MCF 10A (cell line): ENCODE data around the gene DICER1. TPM values are rescaled to one million over a fixed set of nuclear protein-coding genes. Genes with fewer than 3 reads are reported as not detected.

Source experiments
- BruUV-seq: library from RNA; stranded (reverse); fragments of 400-500 nt; replicated peaks from 2 replicates; lab custom pipeline; 2021; lab: Mats Ljungman, UMichigan
- CTCF ChIA-PET: fragments of 300-600 bp; sonication (Branson Sonifier 250); formaldehyde crosslinking; extraction: SDS; loops from one replicate; lab custom pipeline; 2021; ENCODE audit warnings: antibody characterized with exemption, inconsistent platforms; lab: Yijun Ruan, JAX
- POLR2A ChIA-PET: fragments of 300-600, 350-650 bp; sonication (Branson Sonifier 250); formaldehyde crosslinking; extraction: SDS; loops from one replicate; lab custom pipeline; 2020; ENCODE audit warnings: antibody characterized with exemption, inconsistent platforms; lab: Yijun Ruan, JAX
- DNase-seq: peaks from one replicate; pipeline ENCODE4 v3.0.0-alpha.2; 2018; ENCODE audit not compliant: unreplicated experiment
- H3K27ac Mint-ChIP-seq: one replicate; pipeline ENCODE4 v1.8.0; 2022; ENCODE audit warnings: mild to moderate bottlenecking, low read depth, mixed read lengths; ENCODE audit not compliant: unreplicated experiment
- H3K27me3 Mint-ChIP-seq: one replicate; pipeline ENCODE4 v1.8.0; 2022; ENCODE audit warnings: mixed read lengths; ENCODE audit not compliant: insufficient read depth, unreplicated experiment
- H3K36me3 Mint-ChIP-seq: one replicate; pipeline ENCODE4 v1.8.0; 2022; ENCODE audit warnings: mild to moderate bottlenecking, moderate library complexity, mixed read lengths; ENCODE audit not compliant: insufficient read depth, unreplicated experiment
- H3K4me1 Mint-ChIP-seq: one replicate; pipeline ENCODE4 v1.8.0; 2022; ENCODE audit warnings: mixed read lengths; ENCODE audit not compliant: insufficient read depth, unreplicated experiment
- H3K4me3 Mint-ChIP-seq: one replicate; pipeline ENCODE4 v1.8.0; 2022; ENCODE audit warnings: mild to moderate bottlenecking, moderate library complexity, mixed read lengths; ENCODE audit not compliant: unreplicated experiment
- H3K9me3 Mint-ChIP-seq: one replicate; pipeline ENCODE4 v1.8.0; 2022; ENCODE audit warnings: mixed read lengths; ENCODE audit not compliant: unreplicated experiment
- intact Hi-C: fragments of 100-400 bp; cut with micrococcal nuclease; formaldehyde crosslinking; loops from 2 replicates; pipeline ENCODE4 v1.14.1; 2022
- total RNA-seq: library from RNA; stranded (reverse); gene quantifications from 2 replicates; pipeline ENCODE4 v1.2.3, GENCODE V29; 2022
- TF ChIP-seq, protein P1 (sequence below): fragments of 200-600 bp; IDR thresholded peaks from one replicate; pipeline ENCODE4 v1.8.0; 2022; ENCODE audit warnings: antibody characterized with exemption, mild to moderate bottlenecking; ENCODE audit not compliant: unreplicated experiment

The DICER1 gene
- total RNA-seq, 1 experiment from 2014 or later, result 35.6 TPM

DNA sequence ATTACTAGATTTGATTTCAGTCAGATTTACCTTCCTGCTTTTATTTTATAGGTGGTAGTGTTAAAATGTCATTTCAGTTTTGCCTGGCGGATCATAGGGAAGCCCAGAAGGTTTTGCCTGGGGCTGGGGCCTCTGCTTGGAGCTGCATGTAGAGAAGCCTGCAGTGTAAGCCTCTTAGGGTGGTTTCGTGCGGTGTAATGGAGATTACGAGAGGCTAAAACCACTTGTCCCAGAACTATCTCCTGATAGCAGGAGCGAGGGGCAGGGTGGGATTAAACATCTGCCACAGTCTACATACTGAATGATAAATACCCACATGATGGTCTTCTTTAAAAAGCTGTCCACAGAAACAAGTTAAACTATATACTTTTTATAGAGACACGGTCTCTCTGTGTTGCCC is 35.0 kb upstream of the DICER1 start:
- BruUV-seq, result no TSS peak
- H3K4me1 Mint-ChIP-seq, result no peaks in the 10 kb centered on the region
- ChIA-PET POLR2A (no interaction called here), CTCF (no interaction called here)
- DNase-seq, result no peak
- H3K27me3 Mint-ChIP-seq, result no peaks in the 10 kb centered on the region
- peaks cover 10% of the 10 kb centered on the region for H3K9me3 Mint-ChIP-seq
- H3K4me3 Mint-ChIP-seq, result no peak overlapping the region
- no peak overlapping the region for H3K27ac Mint-ChIP-seq
- TF ChIP-seq, protein P1, sequence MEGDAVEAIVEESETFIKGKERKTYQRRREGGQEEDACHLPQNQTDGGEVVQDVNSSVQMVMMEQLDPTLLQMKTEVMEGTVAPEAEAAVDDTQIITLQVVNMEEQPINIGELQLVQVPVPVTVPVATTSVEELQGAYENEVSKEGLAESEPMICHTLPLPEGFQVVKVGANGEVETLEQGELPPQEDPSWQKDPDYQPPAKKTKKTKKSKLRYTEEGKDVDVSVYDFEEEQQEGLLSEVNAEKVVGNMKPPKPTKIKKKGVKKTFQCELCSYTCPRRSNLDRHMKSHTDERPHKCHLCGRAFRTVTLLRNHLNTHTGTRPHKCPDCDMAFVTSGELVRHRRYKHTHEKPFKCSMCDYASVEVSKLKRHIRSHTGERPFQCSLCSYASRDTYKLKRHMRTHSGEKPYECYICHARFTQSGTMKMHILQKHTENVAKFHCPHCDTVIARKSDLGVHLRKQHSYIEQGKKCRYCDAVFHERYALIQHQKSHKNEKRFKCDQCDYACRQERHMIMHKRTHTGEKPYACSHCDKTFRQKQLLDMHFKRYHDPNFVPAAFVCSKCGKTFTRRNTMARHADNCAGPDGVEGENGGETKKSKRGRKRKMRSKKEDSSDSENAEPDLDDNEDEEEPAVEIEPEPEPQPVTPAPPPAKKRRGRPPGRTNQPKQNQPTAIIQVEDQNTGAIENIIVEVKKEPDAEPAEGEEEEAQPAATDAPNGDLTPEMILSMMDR, result no peak
- intact Hi-C loops, result no loop called here
- H3K36me3 Mint-ChIP-seq, result peaks cover 30% of the 10 kb centered on the region

DNA sequence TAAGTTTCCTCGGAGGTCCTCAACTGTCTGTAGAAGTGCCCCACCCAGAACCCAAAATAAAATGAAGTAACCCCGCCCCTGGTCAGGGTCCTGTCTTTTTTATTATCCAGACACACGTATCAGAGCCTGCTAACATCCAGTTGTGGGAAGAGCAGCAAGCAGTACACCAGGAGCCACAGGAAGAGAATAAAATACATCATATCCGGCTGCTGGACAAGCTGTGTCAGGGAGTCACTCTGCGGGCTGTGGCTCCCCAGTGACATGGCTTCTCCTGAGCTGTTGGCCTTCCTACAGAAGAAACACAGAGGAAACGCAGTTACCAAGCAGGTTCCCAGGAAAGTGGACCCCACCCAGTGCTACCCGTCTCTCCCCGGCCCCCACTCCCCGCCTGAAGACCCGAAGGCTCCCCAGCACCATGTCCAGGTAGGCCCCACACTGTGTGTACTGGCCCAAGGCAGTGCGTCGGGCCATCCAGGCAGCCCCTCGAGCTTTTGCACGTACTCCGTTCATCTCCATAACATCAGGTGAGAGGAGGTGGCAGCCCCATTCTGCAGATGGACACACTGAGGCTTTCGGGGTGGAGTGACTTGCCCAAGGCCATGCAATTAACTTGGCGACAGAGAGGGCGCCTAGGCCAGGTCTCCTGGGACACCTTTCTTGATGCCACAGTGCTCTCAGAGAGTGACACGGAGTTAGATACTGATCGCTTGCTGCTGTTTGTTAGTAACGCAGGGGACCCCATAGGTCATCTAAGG is 34.3 kb upstream of the DICER1 start:
- no peak for DNase-seq
- TF ChIP-seq, protein P1, result no peak
- H3K9me3 Mint-ChIP-seq, result peaks cover 16% of the 10 kb centered on the region
- POLR2A ChIA-PET, result no interaction called here
- intact Hi-C loops, result no loop called here
- H3K27me3 Mint-ChIP-seq, result no peaks in the 10 kb centered on the region
- BruUV-seq, result no TSS peak
- peaks cover 30% of the 10 kb centered on the region for H3K36me3 Mint-ChIP-seq
- H3K4me1 Mint-ChIP-seq, result no peaks in the 10 kb centered on the region
- CTCF ChIA-PET, result no interaction called here
- H3K27ac Mint-ChIP-seq, result no peak overlapping the region
- no peak overlapping the region for H3K4me3 Mint-ChIP-seq

DNA sequence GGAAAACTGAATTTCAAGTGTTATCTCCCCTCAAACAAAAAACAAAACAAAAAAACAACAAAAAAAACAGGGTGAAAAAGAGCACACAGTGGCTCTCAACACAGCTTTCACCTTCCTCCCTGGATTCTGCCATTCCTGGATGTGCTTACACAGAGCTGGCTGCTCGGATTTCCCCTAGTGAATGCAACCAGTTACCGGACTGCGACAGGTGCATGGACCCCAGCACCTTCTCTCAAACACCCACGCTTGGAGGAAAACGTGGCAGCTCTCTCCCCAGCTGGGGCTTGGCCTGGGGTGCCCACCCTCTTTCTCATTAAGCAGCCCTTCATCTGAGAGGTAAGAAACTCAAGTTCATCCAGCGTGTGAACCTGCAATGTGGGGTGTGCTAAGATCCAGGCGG is 33.5 kb upstream of the DICER1 start:
- no TSS peak for BruUV-seq
- POLR2A ChIA-PET, result interaction anchor here (1.3 kb wide), 1 partner anchor 19 kb away, joined by 6 read pairs; no protein-coding TSS in a partner anchor
- Mint-ChIP-seq H3K27me3 (no peaks in the 10 kb centered on the region), H3K4me3 (no peak overlapping the region), H3K4me1 (no peaks in the 10 kb centered on the region), H3K27ac (no peak overlapping the region), H3K9me3 (peaks cover 16% of the 10 kb centered on the region), H3K36me3 (peaks cover 30% of the 10 kb centered on the region)
- CTCF ChIA-PET, result no interaction called here
- no peak for DNase-seq
- intact Hi-C loops, result no loop called here
- TF ChIP-seq, protein P1, result no peak

DNA sequence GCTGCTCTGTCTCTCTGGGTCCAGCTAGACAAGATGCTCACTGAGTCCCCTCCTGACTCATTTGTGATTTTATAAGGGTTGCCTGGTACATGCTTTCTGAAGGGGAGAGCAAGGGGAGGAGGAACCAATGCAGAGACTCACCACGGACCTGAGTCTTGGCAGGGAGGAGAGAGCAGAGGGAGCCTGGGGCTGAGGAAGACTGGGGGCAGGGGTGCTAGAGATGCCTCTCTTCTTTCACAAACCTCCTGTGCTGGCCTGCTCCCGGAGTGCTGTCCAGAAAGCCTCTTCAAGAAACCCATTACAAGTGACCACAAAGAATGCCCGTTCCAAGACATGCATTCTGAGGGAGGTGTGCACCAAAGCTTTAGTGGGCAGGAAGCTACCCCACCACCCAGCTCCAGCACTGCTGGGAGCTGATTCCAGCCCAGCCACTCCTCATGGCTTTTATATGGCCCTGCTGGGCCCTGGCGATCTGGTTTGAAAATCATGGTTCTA is 33.1 kb upstream of the DICER1 start:
- no peak overlapping the region for H3K4me3 Mint-ChIP-seq
- TF ChIP-seq, protein P1, result no peak
- peaks cover 16% of the 10 kb centered on the region for H3K9me3 Mint-ChIP-seq
- no TSS peak for BruUV-seq
- H3K27me3 Mint-ChIP-seq, result no peaks in the 10 kb centered on the region
- H3K4me1 Mint-ChIP-seq, result no peaks in the 10 kb centered on the region
- DNase-seq, result no peak
- H3K27ac Mint-ChIP-seq, result no peak overlapping the region
- peaks cover 30% of the 10 kb centered on the region for H3K36me3 Mint-ChIP-seq
- ChIA-PET POLR2A (interaction anchor here (0.6 to 1.3 kb wide), 4 partner anchors 12 to 724 kb away, joined by 3 to 6 read pairs (median 3); no protein-coding TSS in a partner anchor), CTCF (interaction anchor here (1.7 kb wide), 1 partner anchor 242 kb away, joined by 4 read pairs; no protein-coding TSS in a partner anchor)
- intact Hi-C loops, result no loop called here
